ENCODE results near the gene RAB11FIP2. TPM values are rescaled to one million over a fixed set of nuclear protein-coding genes. Genes with fewer than 3 reads are reported as not detected.
A peak's percentile ranks its signal among the peaks of the same experiment; 100 is the strongest.

RAB11FIP2 gene
- total and polyA plus RNA-seq, 2 experiments from 2014 or later, result 9.8 to 18.4 TPM

DNA sequence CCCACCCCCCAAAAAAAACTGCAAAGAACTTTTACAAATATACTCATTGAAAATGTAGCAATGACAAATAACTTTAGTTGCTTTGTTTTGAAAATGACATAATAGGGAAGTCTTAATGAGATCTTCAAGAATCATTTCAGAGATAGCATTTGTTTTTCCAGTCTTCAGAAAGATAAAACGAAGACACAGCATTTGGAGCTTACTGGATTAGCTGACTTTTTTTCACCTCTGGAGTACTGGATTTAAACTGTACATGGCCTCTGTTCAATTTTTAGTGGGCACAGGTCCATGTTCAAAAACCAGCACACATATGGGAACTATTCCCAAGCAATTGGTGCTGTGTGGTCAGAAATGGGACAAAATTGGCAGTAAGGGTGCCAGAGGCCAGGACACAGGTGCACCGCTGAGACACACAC, 3.9 kb downstream of the RAB11FIP2 start:
- no peak overlapping the region for H3K27ac ChIP-seq
- no peak overlapping the region for H3K4me3 ChIP-seq
- no peaks in the 10 kb centered on the region for H3K27me3 ChIP-seq
- TF ChIP-seq, protein P1, sequence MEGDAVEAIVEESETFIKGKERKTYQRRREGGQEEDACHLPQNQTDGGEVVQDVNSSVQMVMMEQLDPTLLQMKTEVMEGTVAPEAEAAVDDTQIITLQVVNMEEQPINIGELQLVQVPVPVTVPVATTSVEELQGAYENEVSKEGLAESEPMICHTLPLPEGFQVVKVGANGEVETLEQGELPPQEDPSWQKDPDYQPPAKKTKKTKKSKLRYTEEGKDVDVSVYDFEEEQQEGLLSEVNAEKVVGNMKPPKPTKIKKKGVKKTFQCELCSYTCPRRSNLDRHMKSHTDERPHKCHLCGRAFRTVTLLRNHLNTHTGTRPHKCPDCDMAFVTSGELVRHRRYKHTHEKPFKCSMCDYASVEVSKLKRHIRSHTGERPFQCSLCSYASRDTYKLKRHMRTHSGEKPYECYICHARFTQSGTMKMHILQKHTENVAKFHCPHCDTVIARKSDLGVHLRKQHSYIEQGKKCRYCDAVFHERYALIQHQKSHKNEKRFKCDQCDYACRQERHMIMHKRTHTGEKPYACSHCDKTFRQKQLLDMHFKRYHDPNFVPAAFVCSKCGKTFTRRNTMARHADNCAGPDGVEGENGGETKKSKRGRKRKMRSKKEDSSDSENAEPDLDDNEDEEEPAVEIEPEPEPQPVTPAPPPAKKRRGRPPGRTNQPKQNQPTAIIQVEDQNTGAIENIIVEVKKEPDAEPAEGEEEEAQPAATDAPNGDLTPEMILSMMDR (IDR thresholded peaks at IDR 0.05; ENCODE audit: low read depth, low read length), result no peak
- no peak for DNase-seq (ENCODE audit: low read depth in 1 of 2, low spot score in 1 of 2)
- H3K9me3 ChIP-seq (ENCODE audit: low read depth), result no peaks in the 10 kb centered on the region
- peaks cover 17% of the 10 kb centered on the region for H3K4me1 ChIP-seq (ENCODE audit: low read depth)
- no peaks in the 10 kb centered on the region for H3K36me3 ChIP-seq

DNA sequence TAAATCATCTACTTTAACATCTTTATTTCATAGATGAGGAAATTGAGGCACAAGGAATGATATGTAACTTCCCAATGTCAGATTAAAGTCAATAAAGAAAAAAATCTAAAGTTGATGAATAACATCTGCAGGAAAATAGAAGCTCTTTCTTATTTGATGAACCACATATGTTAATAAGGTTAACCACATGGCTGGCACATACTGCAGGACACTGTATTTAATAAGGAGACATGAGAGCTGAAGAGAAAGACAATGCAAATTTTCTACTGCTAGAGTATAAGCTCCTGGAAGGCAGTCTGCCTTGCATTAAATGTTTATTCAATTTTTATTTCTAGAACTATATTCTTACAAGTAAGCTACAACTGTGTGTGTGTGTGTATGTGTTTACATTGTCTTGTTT, 4.4 kb downstream of the RAB11FIP2 start:
- H3K27ac ChIP-seq, result no peak overlapping the region
- H3K4me1 ChIP-seq (ENCODE audit: low read depth), result peaks cover 17% of the 10 kb centered on the region
- TF ChIP-seq, protein P1 (IDR thresholded peaks at IDR 0.05; ENCODE audit: low read depth, low read length), result no peak
- H3K4me3 ChIP-seq, result no peak overlapping the region
- no peaks in the 10 kb centered on the region for H3K27me3 ChIP-seq
- H3K9me3 ChIP-seq (ENCODE audit: low read depth), result no peaks in the 10 kb centered on the region
- no peaks in the 10 kb centered on the region for H3K36me3 ChIP-seq
- no peak for DNase-seq (ENCODE audit: low read depth in 1 of 2, low spot score in 1 of 2)

DNA sequence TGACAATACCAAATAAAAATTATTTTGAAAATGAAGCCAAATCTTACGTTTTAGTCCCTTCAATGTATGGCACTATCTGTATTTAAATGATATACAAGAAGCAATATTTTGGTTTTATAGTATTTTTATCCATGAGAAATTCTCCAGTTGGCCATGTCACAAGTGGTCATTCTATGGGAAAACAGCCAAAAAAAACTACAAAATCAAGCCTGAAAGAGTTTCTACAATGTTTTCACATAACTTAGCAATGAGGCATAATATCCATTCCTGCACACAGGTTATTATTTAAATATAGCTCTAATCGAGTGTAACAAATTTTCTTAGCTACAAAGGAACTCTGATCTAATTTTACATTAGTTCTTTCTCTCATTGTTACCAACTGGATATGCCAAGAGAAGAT, 5.4 kb downstream of the RAB11FIP2 start:
- peaks cover 17% of the 10 kb centered on the region for H3K4me1 ChIP-seq (ENCODE audit: low read depth)
- H3K9me3 ChIP-seq (ENCODE audit: low read depth), result no peaks in the 10 kb centered on the region
- no peak overlapping the region for H3K4me3 ChIP-seq
- no peaks in the 10 kb centered on the region for H3K36me3 ChIP-seq
- no peaks in the 10 kb centered on the region for H3K27me3 ChIP-seq
- H3K27ac ChIP-seq, result no peak overlapping the region
- TF ChIP-seq, protein P1 (IDR thresholded peaks at IDR 0.05; ENCODE audit: low read depth, low read length), result no peak
- peak in 1 of 2 donors; percentile 66 for DNase-seq (ENCODE audit: low read depth in 1 of 2, low spot score in 1 of 2)

DNA sequence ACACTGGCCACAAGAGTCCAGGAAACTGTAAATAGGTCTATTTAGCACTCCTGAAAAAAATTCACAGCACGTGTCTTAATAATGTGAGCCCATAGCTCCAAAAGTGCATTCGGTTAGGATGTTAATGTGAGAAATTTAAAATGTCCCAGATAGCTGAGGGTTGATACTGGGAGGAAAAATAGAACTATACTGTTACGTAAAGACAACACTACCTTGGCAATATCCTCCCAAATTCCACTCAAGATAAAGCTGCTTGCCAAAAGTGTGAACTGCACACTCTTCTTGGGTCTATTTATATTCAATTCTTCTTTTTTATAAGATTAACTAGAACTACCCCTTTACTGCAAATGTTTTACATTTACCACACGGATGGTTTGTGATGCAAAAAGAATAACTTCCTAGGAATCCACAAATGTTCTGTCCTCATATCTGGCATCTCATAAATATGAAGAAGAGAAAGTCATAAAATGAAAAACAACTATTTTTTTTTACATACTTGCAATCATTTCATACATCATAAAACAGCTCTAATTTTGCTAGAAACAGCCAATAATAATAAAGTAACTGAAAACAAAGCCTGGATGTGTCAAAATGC, 10.4 kb downstream of the RAB11FIP2 start:
- Histone ChIP-seq H3K9me3 (ENCODE audit: low read depth) (no peaks in the 10 kb centered on the region), H3K4me3 (no peak overlapping the region), H3K4me1 (ENCODE audit: low read depth) (no peaks in the 10 kb centered on the region), H3K27me3 (no peaks in the 10 kb centered on the region), H3K36me3 (no peaks in the 10 kb centered on the region), H3K27ac (no peak overlapping the region)
- TF ChIP-seq, protein P1 (IDR thresholded peaks at IDR 0.05; ENCODE audit: low read depth, low read length), result no peak
- DNase-seq (ENCODE audit: low read depth in 1 of 2, low spot score in 1 of 2), result peak in 1 of 2 donors; percentile 62

DNA sequence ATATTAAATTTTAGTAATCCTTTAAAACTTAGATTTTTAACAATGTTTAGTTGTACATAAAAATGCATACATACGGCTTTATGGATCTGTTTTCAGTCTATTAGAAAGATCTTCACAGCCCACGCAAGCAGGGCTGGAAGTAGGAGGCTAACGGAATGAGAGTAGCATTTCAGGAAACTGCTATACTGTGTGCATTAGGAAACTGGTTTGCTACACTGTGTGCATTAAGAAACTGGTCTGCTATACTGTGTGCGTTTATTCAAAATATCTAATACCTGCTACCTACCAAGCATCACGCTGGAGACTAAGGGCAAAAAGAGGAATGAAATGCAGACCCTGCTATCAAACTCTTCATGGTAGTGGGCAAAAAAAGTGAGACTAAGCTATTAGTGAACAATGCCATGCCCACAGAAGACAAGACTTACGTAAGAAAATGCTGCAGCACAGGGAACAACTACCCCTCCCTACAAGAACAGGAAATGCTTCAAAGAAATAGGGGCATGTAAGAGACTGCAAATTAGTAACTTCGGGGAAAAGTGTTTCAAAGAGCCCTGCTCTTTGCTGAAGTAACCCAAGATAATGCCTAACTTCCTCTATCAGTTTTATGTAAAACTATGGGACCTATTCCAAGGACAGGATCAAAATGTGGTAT, 11.3 kb downstream of the RAB11FIP2 start:
- no peak overlapping the region for H3K4me3 ChIP-seq
- no peak overlapping the region for H3K27ac ChIP-seq
- H3K4me1 ChIP-seq (ENCODE audit: low read depth), result no peaks in the 10 kb centered on the region

More for the DNA sequence above, 11.3 kb downstream of the RAB11FIP2 start:
- TF ChIP-seq, protein P1 (IDR thresholded peaks at IDR 0.05; ENCODE audit: low read depth, low read length), result no peak
- DNase-seq (ENCODE audit: low read depth in 1 of 2, low spot score in 1 of 2), result peak in 1 of 2 donors; percentile 79
- H3K36me3 ChIP-seq, result no peaks in the 10 kb centered on the region
- no peaks in the 10 kb centered on the region for H3K9me3 ChIP-seq (ENCODE audit: low read depth)
- H3K27me3 ChIP-seq, result no peaks in the 10 kb centered on the region

All from cardiac muscle cell (in vitro differentiated cells and primary cell).